ENCODE results near the gene NTRK3. TPM values are rescaled to one million over a fixed set of nuclear protein-coding genes. Genes with fewer than 3 reads are reported as not detected.
A peak's percentile ranks its signal among the peaks of the same experiment; 100 is the strongest.

NTRK3 gene
- total and polyA plus RNA-seq, 2 of the 8 experiments (the other 6 are each of a cell fraction or from before 2014, with no cell fraction given): 4.5 to 6.8 TPM

- TF ChIP-seq CTCF (IDR thresholded peaks at IDR 0.05; ENCODE audit: control extremely low read depth in 1 of 3, insufficient read depth in 1 of 3, low read depth in 1 of 3, low read length in 3 of 3): peak; percentile 92 to 96 (median 95)
- no peak for TF ChIP-seq TAF7 (optimal IDR thresholded peaks at IDR 0.05; ENCODE audit: borderline replicate concordance, low read depth, low read length)
- no peak for TF ChIP-seq HDAC2 (IDR thresholded peaks at IDR 0.05; ENCODE audit: borderline replicate concordance in 1 of 2, low read depth in 2 of 2, low read length in 2 of 2)
- no peak for TF ChIP-seq RXRA (IDR thresholded peaks at IDR 0.05; ENCODE audit: insufficient read depth, low read depth, low read length)
- TF ChIP-seq RAD21 (IDR thresholded peaks at IDR 0.05 in 1 of 2, conservative IDR thresholded peaks at IDR 0.05 in 1 of 2; ENCODE audit: low read depth in 2 of 2, low read length in 2 of 2): peak; percentile 80 to 85
- TF ChIP-seq CHD7 (IDR thresholded peaks at IDR 0.05; ENCODE audit: insufficient replicate concordance, low read length): no peak
These were observed 9.7 kb downstream of the NTRK3 start (continued) for GRCh38 chr15:88246666-88247446.
